Tibial nerve (tissue), 4 donors: ENCODE results near the gene AMOTL1. TPM values are rescaled to one million over a fixed set of nuclear protein-coding genes. Genes with fewer than 3 reads are reported as not detected.

Experiments used
- DNase-seq, 2 donors: peaks; one replicate each; pipeline ENCODE4 v3.0.0-alpha.2; 2019; ENCODE audit warnings: low spot score in 2 of 2
- H3K27ac ChIP-seq, 4 donors: fragments of 200-600 bp; sonication (generic) in 3 of 4; one replicate each; pipeline ENCODE4 v1.5.1; 2017 to 2019; ENCODE audit warnings: mild to moderate bottlenecking in 1 of 4
- H3K27me3 ChIP-seq, 2 donors: fragments of 200-600 bp; sonication (generic) in 1 of 2; one replicate each; pipeline versions ENCODE4 v1.5.1 to v1.6.0; 2017 to 2019
- H3K36me3 ChIP-seq, 3 donors: fragments of 200-600 bp; sonication (generic); one replicate each; pipeline ENCODE4 v1.5.1; 2018 to 2019
- H3K4me1 ChIP-seq, 4 donors: fragments of 200-600 bp; sonication (generic) in 3 of 4; one replicate each; pipeline ENCODE4 v1.5.1; 2017 to 2019
- H3K4me3 ChIP-seq, 4 donors: fragments of 200-600 bp; sonication (generic) in 3 of 4; one replicate each; pipeline ENCODE4 v1.5.1; 2017 to 2019; ENCODE audit warnings: mild to moderate bottlenecking in 1 of 4, moderate library complexity in 1 of 4
- H3K9me3 ChIP-seq, 4 donors: fragments of 200-600 bp; sonication (generic) in 3 of 4; one replicate each; pipeline ENCODE4 v1.5.1; 2017 to 2019
- EP300 ChIP-seq, 2 donors: sonication (generic); formaldehyde crosslinking; IDR thresholded peaks; one replicate each; pipeline ENCODE4 v1.6.1; 2017; ENCODE audit warnings: antibody characterized with exemption in 2 of 2, mild to moderate bottlenecking in 1 of 2
- POLR2A ChIP-seq, 2 donors: fragments of 450-650 bp; IDR thresholded peaks; one replicate each; pipeline ENCODE4 v1.6.1; 2017; ENCODE audit warnings: antibody characterized with exemption in 2 of 2, mild to moderate bottlenecking in 2 of 2, moderate library complexity in 2 of 2
- WGBS, 2 donors: methylation state at CpG; one replicate each; pipeline ENCODE4 v1.1.5; 2018; 5-methylcytosine and 5-hydroxymethylcytosine counted together
- total RNA-seq, 4 donors: library from RNA; depleted of rRNA; stranded (reverse); fragments of >200 nt; gene quantifications; one replicate each; pipeline ENCODE4 v1.1.0, GENCODE V29; 2016
- TF ChIP-seq, protein P1 (sequence below), 5 experiments: fragments of 200-600 bp in 3 of 5; fragments of 450-650 bp in 2 of 5; sonication (generic) in 3 of 5; IDR thresholded peaks; one replicate each; pipeline ENCODE4 v1.5.1; 2016 to 2019; ENCODE audit warnings: antibody characterized with exemption in 5 of 5, mild to moderate bottlenecking in 3 of 5, moderate library complexity in 2 of 5

Gene AMOTL1
- total RNA-seq, 4 donors from 2014 or later, result 46.5 to 58.0 (median 51.9) TPM

DNA sequence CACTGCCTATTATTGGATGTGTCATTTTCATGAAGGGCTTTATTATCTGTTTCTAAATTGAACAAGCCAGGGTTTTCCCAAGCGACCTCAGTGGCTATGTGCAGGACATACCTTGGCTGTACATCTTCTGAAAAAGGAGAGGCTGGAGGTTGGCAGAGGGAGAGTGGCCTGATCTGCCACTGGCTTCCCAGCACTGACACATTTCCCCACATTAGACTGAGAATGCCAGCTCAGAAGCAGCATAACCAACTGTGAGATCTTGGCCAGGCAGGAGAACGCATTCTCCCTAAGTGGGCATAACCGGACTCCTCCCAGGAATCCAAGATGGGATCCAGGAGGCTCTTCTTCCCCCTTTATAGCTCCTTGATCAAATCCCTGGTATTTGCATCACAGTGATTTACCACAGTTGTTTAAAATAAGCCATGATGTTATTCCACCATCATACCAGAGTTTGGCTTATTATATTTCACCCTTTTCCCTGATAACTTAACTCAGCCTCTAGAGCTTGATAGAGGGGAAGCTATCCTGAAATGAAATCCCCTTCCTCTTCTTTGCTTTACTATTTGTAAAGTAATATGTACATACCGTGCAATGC is 33.8 kb downstream of the AMOTL1 start:
- Histone ChIP-seq H3K4me3 (no peak overlapping the region), H3K27ac (peak overlapping the region in 2 of 4 donors; percentile 50 to 74), H3K36me3 (peaks cover 0 to 36% (median 0%) of the 10 kb centered on the region in 3 donors), H3K9me3 (no peaks in the 10 kb centered on the region), H3K27me3 (no peaks in the 10 kb centered on the region), H3K4me1 (peaks cover 0 to 72% (median 23%) of the 10 kb centered on the region in 4 donors)
- WGBS, 2 donors, result 80 to 92% methylated on average over 4 of the region's 4 CpGs
- no peak for TF ChIP-seq POLR2A (IDR thresholded peaks at IDR 0.05)
- no peak for TF ChIP-seq EP300 (IDR thresholded peaks at IDR 0.05)
- TF ChIP-seq, protein P1, sequence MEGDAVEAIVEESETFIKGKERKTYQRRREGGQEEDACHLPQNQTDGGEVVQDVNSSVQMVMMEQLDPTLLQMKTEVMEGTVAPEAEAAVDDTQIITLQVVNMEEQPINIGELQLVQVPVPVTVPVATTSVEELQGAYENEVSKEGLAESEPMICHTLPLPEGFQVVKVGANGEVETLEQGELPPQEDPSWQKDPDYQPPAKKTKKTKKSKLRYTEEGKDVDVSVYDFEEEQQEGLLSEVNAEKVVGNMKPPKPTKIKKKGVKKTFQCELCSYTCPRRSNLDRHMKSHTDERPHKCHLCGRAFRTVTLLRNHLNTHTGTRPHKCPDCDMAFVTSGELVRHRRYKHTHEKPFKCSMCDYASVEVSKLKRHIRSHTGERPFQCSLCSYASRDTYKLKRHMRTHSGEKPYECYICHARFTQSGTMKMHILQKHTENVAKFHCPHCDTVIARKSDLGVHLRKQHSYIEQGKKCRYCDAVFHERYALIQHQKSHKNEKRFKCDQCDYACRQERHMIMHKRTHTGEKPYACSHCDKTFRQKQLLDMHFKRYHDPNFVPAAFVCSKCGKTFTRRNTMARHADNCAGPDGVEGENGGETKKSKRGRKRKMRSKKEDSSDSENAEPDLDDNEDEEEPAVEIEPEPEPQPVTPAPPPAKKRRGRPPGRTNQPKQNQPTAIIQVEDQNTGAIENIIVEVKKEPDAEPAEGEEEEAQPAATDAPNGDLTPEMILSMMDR (IDR thresholded peaks at IDR 0.05), result no peak
- no peak for DNase-seq

DNA sequence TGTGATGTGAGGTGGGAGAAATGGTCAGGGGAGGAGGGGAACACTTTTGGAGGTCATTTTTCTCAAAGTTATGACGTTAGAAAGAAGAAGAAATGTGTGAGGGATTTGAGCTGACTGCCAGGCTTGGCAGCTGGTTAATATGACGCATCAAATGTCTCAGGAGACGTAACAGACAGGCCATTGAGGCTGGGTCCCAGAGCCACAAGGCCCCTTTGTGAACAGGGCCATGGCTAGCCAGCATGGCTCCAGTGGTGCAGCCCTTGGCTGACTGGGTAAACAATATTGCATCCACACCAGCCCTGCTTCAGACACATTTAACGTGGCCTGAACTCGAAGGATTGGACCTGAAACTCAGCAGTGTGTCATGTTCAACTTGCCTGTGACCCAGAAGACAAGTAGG is 34.3 kb downstream of the AMOTL1 start:
- Histone ChIP-seq H3K27me3 (no peaks in the 10 kb centered on the region), H3K9me3 (no peaks in the 10 kb centered on the region), H3K36me3 (peaks cover 0 to 36% (median 0%) of the 10 kb centered on the region in 3 donors), H3K4me3 (no peak overlapping the region), H3K4me1 (peaks cover 0 to 67% (median 23%) of the 10 kb centered on the region in 4 donors), H3K27ac (peak overlapping the region in 2 of 4 donors; percentile 50 to 74)
- TF ChIP-seq EP300 (IDR thresholded peaks at IDR 0.05), result peak in 1 of 2 donors; percentile 23
- TF ChIP-seq POLR2A (IDR thresholded peaks at IDR 0.05), result no peak
- 38 to 53% methylated on average over 5 of the region's 5 CpGs for WGBS, 2 donors
- no peak for DNase-seq

DNA sequence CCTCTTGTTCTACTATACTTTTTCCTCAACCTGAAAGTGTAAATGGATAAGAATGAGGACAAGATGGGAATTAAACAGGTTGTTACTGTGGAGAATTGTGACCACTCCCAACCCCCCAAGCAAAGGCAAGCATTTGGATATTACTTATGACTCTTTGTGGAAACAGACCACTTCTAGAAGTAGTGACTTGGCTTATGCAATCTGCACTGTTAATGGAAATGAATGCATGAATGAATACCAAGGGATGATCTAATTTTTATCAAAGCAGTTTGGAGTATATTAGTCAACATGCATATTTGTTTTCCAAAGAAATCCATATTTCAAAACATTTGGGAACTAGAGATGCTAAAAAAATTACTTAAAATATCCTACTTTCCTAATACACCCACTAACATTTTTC is 35.3 kb downstream of the AMOTL1 start:
- Histone ChIP-seq H3K4me3 (no peak overlapping the region), H3K4me1 (peaks cover 0 to 64% (median 23%) of the 10 kb centered on the region in 4 donors)

DNA sequence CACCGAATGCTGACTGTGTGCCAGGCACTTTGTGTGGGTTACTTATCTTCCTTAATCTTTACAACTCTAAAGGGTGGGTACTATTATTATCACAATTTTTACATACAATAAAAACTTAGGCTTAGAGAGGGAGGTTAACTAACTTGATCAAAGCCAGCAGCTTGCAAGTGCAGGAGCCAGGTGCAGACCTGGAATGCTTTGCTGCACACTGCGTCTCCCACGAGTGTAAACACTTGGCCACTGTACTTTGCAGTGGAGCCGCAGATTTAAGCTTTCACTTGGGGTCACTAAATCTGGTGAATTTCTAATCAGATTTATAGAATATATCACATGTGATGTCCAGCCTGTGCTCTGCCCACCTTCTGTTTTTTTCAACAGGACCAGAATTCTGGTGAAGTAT is 36.7 kb downstream of the AMOTL1 start:
- Histone ChIP-seq H3K27me3 (no peaks in the 10 kb centered on the region), H3K36me3 (peaks cover 0 to 28% (median 0%) of the 10 kb centered on the region in 3 donors), H3K9me3 (no peaks in the 10 kb centered on the region), H3K27ac (peak overlapping the region in 2 of 4 donors; percentile 26 to 57), H3K4me1 (peaks cover 0 to 60% (median 23%) of the 10 kb centered on the region in 4 donors), H3K4me3 (no peak overlapping the region)
- TF ChIP-seq EP300 (IDR thresholded peaks at IDR 0.05), result no peak
- TF ChIP-seq, protein P1 (IDR thresholded peaks at IDR 0.05), result no peak
- no peak for TF ChIP-seq POLR2A (IDR thresholded peaks at IDR 0.05)
- no peak for DNase-seq
- 71 to 82% methylated on average over 4 of the region's 4 CpGs for WGBS, 2 donors

More for the DNA sequence above, 35.3 kb downstream of the AMOTL1 start:
- TF ChIP-seq POLR2A (IDR thresholded peaks at IDR 0.05), result no peak
- TF ChIP-seq, protein P1 (IDR thresholded peaks at IDR 0.05), result no peak
- Histone ChIP-seq H3K36me3 (peaks cover 0 to 36% (median 0%) of the 10 kb centered on the region in 3 donors), H3K27me3 (no peaks in the 10 kb centered on the region), H3K9me3 (no peaks in the 10 kb centered on the region), H3K27ac (peak overlapping the region in 2 of 4 donors; percentile 50 to 74)
- DNase-seq, result no peak

DNA sequence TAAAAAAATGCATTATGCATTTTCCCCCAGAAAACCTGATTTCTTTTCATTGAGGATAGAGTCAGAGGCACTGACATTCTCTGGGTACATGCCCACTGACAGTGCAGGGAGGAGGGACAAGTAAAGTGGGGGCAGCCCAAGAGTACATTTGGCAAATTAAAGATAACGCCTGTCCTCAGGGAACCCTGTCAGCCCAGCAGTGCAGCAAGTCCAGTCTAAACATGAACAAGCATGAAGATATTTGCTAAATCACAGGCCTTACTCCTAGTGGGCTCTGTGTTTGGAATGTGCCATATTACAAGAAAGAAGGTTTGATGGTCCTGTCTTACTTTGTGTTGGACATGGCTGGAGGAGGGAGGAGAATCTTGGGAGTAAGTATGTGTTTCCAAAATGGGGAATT is 37.9 kb downstream of the AMOTL1 start:
- Histone ChIP-seq H3K9me3 (no peaks in the 10 kb centered on the region), H3K4me1 (peaks cover 0 to 51% (median 21%) of the 10 kb centered on the region in 4 donors), H3K4me3 (no peak overlapping the region), H3K27me3 (no peaks in the 10 kb centered on the region), H3K36me3 (peaks cover 0 to 18% (median 0%) of the 10 kb centered on the region in 3 donors), H3K27ac (peak overlapping the region in 1 of 4 donors; percentile 57)
- DNase-seq, result no peak
- no peak for TF ChIP-seq POLR2A (IDR thresholded peaks at IDR 0.05)
- TF ChIP-seq, protein P1 (IDR thresholded peaks at IDR 0.05), result no peak
- TF ChIP-seq EP300 (IDR thresholded peaks at IDR 0.05), result no peak
- WGBS, 2 donors, result 32 to 75% methylated on average over 1 of the region's 1 CpG
